Measurements from ENCODE around the gene UNC13C.

Gene UNC13C

DNA sequence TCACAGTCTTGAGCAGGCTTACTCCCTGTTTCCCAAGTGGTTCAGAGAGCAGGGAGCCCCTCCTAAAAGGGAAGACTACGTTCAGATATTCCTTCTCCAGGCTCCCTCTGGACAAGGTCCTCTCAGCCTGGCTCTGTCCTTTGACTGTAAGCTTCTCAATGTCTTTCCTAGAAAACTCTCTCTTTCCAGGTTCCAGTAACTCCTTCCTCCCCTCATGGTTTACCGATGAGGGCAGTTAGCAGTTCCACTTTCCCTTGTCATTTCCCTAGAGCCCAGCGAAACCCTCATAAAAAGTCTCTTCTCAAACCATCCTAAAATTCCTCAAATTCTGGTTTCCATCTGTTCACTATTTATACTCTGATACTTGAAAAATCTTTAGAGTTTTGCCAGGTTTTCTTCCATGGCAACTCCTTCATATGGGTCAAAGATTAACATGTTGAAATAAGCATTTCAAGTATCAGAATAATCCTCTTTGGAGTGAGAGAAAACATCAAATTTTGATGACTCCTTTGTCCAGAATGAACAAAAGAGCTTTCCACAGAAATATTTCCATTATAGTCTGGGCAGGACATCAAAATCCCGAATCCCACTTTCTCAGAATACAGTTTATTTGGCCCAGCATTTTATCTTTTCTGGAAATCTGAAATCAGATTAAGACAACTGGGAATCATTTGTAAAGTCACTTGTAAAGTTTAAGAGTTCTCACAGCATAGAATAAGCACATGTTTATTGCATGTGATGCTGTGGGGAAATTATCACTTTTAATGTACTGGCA is 599.4 kb downstream of the UNC13C start:
- DNase-seq, result no peak

GRCh38 chr15:54579855-54580254 is 601.6 kb downstream of the UNC13C start:
- DNase-seq, result no peak

DNA sequence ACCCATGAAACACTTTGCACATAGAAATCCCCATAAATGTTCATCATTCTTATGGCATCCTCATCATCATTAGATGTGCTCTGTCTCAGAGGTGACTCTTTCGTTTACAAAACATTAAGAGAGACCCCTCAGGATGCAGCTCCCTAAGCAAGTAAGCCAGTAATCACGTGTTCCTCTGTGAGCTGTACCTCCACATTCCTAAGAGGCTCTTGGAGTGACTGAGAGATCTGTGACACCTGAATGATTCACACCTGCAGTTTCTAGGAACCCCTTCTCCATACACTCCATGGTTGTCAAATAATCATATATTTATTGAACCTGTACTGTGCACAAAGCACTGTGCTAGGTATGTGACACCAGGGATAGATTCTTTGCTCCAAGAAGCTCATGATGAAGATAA is 602.4 kb downstream of the UNC13C start:
- DNase-seq, result no peak

DNA sequence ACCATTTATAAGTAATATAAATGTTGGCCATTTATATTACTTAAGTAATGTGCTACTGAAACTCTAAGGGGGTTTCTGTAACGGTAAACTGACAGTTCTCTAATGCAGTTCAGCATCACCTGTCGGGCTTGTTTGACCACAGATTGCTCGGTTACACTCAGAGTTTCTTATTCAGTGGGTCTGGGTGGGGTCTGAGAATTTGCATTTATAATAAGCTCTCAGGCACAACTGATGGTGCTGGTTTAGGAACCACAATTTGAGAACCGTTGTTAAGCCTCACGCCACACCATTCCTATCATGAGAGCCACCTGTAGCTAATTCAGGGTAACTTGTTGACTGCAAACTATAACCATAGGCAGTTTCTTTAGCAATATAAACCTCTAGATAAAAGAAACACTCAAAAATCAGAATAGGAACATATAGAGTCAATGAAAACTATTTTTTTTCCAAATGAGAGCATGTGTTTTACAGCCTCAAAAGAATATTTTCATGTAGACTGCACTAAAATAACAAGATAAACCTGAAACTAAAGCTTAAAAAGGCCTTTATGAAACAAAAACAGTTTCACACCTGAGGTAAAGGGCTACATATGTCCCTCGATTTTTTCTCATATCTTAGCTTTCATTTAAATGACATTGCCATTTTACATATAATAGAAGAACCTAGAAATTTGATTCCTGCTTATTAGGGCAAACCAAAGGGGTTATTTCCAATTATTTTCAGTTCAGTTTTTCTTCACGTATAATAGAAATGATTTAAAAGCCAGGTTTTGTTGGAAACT is 604.8 kb downstream of the UNC13C start:
- DNase-seq, result no peak

DNA sequence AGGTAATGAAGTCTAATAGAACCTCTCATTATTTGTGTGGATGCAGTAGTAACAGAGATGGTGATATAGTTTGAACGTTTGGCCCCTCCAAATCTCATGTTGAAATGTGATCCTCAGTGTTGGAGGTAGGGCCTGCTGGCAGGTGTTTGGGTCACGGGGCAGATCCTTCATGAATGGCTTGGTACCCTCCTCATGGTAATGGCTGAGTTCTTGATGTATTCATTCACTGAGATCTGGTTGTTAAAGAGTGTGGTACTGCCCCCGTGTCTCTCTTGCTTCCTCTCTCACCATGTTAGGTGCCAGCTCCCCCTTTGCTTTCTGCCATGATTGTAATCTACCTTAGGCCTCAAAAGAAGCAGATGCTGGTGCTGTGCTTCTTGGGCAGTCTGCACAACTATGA is 606.8 kb downstream of the UNC13C start:
- no peak for DNase-seq

DNA sequence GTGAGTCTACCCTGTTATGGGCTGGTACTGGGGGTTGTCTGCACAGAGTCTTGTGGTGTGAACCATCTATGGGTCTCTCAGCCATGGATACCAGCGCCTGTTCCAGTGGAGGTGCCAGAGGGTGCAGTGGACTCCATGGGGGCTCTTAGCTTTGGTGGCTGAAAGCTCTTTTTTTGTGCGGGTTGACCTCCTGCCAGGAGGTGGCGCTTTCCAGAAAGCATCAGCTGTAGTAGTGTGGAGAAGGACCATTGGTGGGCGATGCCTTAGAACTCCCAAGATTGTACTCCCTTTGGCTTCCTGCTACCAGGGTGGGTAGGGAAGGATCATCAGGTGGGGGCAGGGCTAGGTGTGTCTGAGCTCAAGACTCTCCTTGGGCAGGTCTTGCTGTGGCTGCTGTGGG is 615.9 kb downstream of the UNC13C start:
- DNase-seq, result no peak

DNA sequence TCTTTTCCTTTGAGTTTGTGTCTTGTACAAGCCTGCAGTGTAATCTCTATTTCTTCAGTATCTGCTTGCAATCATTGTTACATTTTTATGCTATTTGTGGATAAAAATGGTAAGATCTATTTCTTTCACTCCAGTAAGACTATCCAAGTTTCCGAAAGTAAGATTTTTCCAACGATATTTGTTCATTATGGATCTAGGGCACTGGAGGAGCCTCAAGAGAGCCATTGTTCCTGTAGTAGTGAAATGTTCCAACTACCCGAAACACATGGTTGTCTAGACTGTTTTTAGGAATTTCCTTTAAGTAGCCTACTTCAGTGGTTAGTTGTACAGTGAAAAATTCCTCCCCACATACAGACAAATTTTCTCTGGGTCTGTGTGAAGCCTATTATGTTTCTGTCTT is 621.1 kb downstream of the UNC13C start:
- DNase-seq, result no peak

GRCh38 chr15:54605043-54605442 is 626.8 kb downstream of the UNC13C start:
- no peak for DNase-seq

DNA sequence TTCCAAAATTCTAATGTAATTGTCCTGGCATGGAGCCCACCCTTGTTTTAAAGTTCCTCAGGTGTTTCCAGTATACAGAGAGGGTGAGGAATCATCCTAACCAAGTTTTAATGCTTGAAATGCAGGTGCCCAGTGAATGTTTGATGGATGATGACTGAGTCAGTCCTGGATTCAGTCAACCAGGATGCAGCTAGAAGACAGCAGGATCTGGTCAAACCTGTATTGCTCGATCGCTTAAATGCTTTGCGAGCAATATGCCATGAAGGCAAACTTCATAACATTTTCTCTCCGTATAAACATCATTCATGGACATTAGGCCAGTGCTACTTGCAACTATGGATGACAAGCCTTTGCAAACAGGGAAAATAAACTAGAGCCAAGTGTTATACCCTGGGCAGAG is 627.3 kb downstream of the UNC13C start:
- DNase-seq, result no peak

- no peak for DNase-seq
These were observed 630.9 kb downstream of the UNC13C start for GRCh38 chr15:54608876-54609835.

- DNase-seq, result no peak
These were observed 639.9 kb downstream of the UNC13C start for GRCh38 chr15:54618120-54618519.

DNA sequence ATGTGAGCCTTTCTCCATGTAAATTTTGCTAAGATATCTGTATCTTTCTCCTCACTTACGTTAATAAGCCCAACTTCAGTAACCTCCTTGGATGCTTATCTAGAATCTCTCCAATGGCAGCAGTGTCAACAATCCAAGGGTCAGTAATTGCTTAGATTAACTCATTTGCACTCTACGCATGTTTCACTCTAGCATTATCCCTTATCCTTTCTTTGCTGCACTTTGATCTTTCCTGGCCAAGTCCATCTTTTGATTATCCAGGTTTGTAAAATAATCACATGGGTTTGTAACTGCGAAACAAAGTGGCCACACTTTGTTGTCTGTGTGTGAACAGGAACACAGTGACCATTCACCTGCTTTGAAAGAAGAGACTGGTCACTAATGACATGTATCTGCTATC is 640.9 kb downstream of the UNC13C start:
- no peak for DNase-seq

- no peak for DNase-seq
These were observed 642.7 kb downstream of the UNC13C start for GRCh38 chr15:54620916-54621315.

DNA sequence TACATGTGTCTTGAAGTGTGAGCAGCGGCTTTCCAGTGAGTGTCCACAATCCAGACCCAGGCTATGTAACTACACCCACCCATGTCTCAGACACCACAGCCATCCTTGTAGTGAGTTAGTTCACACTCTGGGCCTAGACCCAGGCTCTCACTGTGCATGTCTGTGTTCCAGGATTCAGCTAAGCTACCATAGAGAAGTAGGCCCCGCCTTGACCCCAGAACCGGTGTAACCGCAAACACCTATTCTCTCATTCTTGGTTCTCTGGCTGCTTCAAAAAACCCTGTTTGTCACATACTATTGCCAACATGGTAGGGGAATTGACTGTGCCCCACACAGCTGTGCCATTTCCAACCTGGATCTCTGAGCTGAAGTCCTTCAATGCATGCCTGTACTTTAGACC is 657.9 kb downstream of the UNC13C start:
- no peak for DNase-seq

DNA sequence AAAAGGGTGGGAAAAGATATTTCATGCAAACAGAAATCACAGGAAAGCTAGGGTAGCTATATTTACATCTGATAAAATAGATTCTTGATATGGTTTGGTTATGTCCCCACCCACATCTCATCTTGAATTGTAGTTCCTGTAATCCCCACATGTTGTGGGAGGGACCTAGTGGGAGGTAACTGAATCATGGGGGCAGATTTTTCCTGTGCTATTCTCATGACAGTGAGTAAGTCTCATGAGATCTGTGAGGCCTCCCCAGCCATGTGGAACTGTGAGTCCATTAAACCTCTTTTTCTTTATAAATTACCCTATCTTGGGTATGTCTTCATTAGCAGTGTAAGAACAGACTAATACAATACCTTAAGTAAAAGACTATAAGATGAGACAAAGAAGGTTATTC is 660.4 kb downstream of the UNC13C start:
- no peak for DNase-seq

DNA sequence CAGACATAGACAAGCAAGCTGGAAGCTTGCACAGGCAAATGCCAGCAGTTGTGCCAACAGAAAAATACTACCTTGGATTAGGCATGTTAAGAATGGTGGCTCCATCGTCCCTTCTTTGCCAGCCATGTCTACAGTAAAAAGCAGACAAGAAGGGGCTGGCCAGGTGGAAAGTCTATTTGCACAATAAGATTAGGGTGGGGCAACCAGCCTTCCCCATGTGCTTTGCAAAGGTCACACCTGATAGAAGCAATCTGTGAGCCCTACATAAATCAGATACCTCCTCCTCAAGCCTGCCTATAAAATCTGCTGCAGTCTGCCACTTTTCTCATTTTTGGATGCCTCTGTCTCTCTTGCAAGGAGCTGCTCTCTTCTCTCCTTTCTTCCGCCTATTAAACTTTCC is 662.6 kb downstream of the UNC13C start:
- no peak for DNase-seq

DNA sequence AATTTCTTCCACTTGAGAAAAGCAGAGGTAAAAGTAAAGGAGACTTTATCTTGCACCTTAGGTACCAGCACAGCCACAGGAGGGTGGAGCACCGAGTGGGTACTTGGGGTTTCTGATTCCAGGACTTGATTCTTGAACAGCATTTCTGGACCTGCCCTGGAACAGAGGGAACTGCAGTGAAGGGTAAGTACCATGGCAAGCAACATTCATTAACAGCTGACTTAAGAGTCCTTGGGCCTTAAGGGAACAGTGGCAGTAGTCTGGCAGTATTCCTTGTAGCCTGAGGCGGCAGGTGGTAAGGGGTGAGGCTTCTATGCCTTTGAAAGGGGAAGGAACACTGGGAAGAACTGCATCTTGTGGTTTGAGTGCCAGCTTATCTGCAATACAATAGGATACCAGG is 666.6 kb downstream of the UNC13C start:
- DNase-seq, result no peak

GRCh38 chr15:54659646-54660045 is 681.4 kb downstream of the UNC13C start:
- no peak for DNase-seq

- DNase-seq, result no peak
These were observed 682.1 kb downstream of the UNC13C start for GRCh38 chr15:54660356-54660755.

DNA sequence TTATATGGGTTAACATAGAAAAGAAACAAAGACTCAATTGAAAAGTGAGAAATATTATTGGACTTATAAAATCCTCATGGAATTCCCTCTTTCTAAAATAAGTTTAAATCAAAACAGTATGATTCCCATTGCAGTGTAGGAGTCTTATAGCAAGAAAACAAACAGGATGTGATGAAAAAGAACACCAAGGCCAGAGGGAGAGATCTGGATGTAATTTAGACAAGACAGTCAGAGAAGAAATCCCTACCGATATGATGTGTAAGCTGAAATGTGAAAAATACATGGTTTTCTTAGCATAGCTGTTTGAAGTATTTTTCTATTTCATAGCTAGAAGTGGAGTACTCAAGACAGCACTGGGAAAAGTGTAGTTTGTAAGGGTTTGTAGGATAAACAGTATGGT is 697.0 kb downstream of the UNC13C start:
- no peak for DNase-seq

- DNase-seq, result no peak
These were observed 703.3 kb downstream of the UNC13C start for GRCh38 chr15:54681584-54681983.
